Spleen (tissue), 11 donors: ENCODE measurements around the gene SAE1. TPM values are rescaled to one million over a fixed set of nuclear protein-coding genes. Genes with fewer than 3 reads are reported as not detected.

ENCODE experiments used
- DNase-seq: peaks from one replicate; pipeline ENCODE4 v3.0.0-alpha.2; 2020
- H3K27ac ChIP-seq, 8 donors: fragments of 200-600 bp; sonication (generic) in 7 of 8; 1 replicate in 4 of 8; 2 replicates in 4 of 8; pipeline versions ENCODE4 v1.5.0 to v1.8.0; 2016 to 2021; ENCODE audit warnings: inconsistent platforms in 4 of 8, mild to moderate bottlenecking in 4 of 8, moderate library complexity in 1 of 8
- H3K27me3 ChIP-seq, 7 donors: fragments of 200-600 bp; sonication (generic) in 6 of 7; replicated peaks in 1 of 7; 1 replicate in 4 of 7; 2 replicates in 3 of 7; pipeline versions ENCODE4 v1.5.0 to v1.8.0; 2016 to 2021; ENCODE audit warnings: inconsistent platforms in 3 of 7, mild to moderate bottlenecking in 1 of 7
- H3K36me3 ChIP-seq, 6 donors: fragments of 200-600 bp; sonication (generic) in 5 of 6; 1 replicate in 4 of 6; 2 replicates in 2 of 6; pipeline versions ENCODE4 v1.5.0 to v1.8.0; 2016 to 2021; ENCODE audit warnings: inconsistent platforms in 2 of 6
- H3K4me1 ChIP-seq, 6 donors: fragments of 200-600 bp; sonication (generic) in 5 of 6; 1 replicate in 3 of 6; 2 replicates in 3 of 6; pipeline versions ENCODE4 v1.5.0 to v1.8.0; 2016 to 2021; ENCODE audit warnings: inconsistent platforms in 3 of 6
- H3K4me3 ChIP-seq, 8 donors: fragments of 200-600 bp; sonication (generic) in 7 of 8; 1 replicate in 4 of 8; 2 replicates in 4 of 8; pipeline versions ENCODE4 v1.5.0 to v1.8.0; 2016 to 2021; ENCODE audit warnings: inconsistent platforms in 4 of 8, mild to moderate bottlenecking in 4 of 8, moderate library complexity in 2 of 8
- H3K9me3 ChIP-seq, 8 donors: fragments of 200-600 bp; sonication (generic) in 7 of 8; 1 replicate in 4 of 8; 2 replicates in 4 of 8; pipeline versions ENCODE4 v1.5.0 to v1.8.0; 2016 to 2021; ENCODE audit warnings: inconsistent platforms in 4 of 8
- CTCF ChIP-seq, 11 experiments: fragments of 200-600 bp in 7 of 11; fragments of 450-650 bp in 4 of 11; sonication (generic) in 4 of 11; IDR thresholded peaks in 8 of 11; conservative IDR thresholded peaks in 3 of 11; 1 replicate in 7 of 11; 2 replicates in 4 of 11; pipeline versions ENCODE4 v1.4.0 to v1.8.0; 2016 to 2021; ENCODE audit warnings: antibody characterized with exemption in 11 of 11, inconsistent platforms in 4 of 11, mild to moderate bottlenecking in 1 of 11
- POLR2A ChIP-seq, 3 donors: fragments of 450-650 bp; IDR thresholded peaks; one replicate each; pipeline ENCODE4 v1.5.1; 2017; ENCODE audit warnings: antibody characterized with exemption in 3 of 3, mild to moderate bottlenecking in 1 of 3
- POLR2AphosphoS5 ChIP-seq, 3 donors: sonication (generic); formaldehyde crosslinking; IDR thresholded peaks; one replicate each; pipeline ENCODE4 v1.5.1; 2017; ENCODE audit warnings: antibody characterized with exemption in 3 of 3
- WGBS, 5 donors: extraction: QIAGEN DNeasy Blood & Tissue Kit in 3 of 5; methylation state at CpG; one replicate each; pipeline versions ENCODE4 v1.1.5 to v1.1.7; 2013 to 2018; 5-methylcytosine and 5-hydroxymethylcytosine counted together
- intact Hi-C: fragments of 100-400 bp; cut with DNase I; formaldehyde crosslinking; loops from one replicate; pipeline ENCODE4 v1.15.0; 2023; ENCODE audit warnings: low total_unique reads
- polyA plus RNA-seq, 3 donors: library from polyadenylated mRNA; stranded (reverse); fragments of 200-250 nt; gene quantifications; one replicate each; pipeline ENCODE4 v1.2.1, GENCODE V29; 2013
- total RNA-seq, 7 donors: library from RNA; depleted of rRNA in 3 of 7; stranded (reverse); fragments of >200 nt in 3 of 7; fragmentation: NEBNext Ultra II Directional in 4 of 7; extraction: Animal tissue kit (Norgen Biotek cat#: 25700) in 4 of 7; gene quantifications; one replicate each; pipeline versions ENCODE4 v1.1.0 to v1.2.1, GENCODE V29; 2016 to 2021
- donor health status: healthy with polysubstance abuse.
- donor health status: DM: no; HTN: no; CAD: no; lungs with moderate emphysema.
- donor health status: DM: no; HTN: no; CAD: no.
- donor health status: Bipolar disorder and iron deficiency.
- donor health status: healthy.
- donor health status: DM: no; HTN: no; CAD: no.
- donor health status: DM: yes; HTN: yes; CAD: no.

SAE1 gene
- total and polyA plus RNA-seq, 10 donors: 28.1 to 72.4 (median 55.9) TPM

DNA sequence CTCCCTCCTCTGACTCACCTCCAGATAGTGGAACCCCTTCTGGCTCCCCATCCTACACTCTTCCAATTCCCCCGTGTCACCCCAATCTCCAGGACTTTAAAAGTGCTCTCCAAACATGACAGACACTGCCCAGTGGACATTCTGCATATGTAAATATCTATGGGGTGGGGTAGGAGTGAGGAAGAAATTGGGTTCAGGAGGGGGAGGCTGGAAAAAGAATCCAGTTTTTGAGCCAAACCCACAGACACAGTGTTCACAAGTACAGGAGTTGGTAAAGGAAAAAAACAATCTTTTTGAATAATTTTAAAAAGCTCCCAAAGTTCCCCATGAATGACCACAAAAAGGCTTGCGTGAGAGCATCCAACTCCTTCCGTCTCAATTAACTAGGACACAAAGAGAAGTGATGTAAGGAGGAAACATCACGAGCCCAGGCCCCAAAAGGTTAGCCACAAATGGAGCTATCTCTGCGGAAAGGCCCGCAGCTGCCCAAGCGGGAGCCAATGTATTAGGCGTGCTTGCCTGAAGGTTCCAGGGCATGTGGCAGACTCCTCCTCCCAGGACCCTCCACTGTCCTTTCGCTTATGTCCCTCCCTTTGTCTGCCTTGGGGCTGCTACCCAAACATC, 35.0 kb upstream of the SAE1 start:
- Histone ChIP-seq H3K36me3 (peaks cover 0 to 80% (median 40%) of the 10 kb centered on the region in 6 donors), H3K4me3 (peak overlapping the region in 1 of 8 donors; percentile 14), H3K4me1 (peaks cover 16 to 88% (median 54%) of the 10 kb centered on the region in 6 donors), H3K27ac (peak overlapping the region; percentile 66 to 88 (median 82)), H3K9me3 (no peaks in the 10 kb centered on the region), H3K27me3 (no peaks in the 10 kb centered on the region)
- TF ChIP-seq POLR2AphosphoS5 (IDR thresholded peaks at IDR 0.05) (no peak), CTCF (IDR thresholded peaks at IDR 0.05 in 8 of 11, conservative IDR thresholded peaks at IDR 0.05 in 3 of 11) (no peak), POLR2A (IDR thresholded peaks at IDR 0.05) (no peak)
- WGBS, 5 donors: 45 to 80% (median 55%) methylated on average over 9 of the region's 9 CpGs
- DNase-seq: no peak
- intact Hi-C loops: no loop called here

DNA sequence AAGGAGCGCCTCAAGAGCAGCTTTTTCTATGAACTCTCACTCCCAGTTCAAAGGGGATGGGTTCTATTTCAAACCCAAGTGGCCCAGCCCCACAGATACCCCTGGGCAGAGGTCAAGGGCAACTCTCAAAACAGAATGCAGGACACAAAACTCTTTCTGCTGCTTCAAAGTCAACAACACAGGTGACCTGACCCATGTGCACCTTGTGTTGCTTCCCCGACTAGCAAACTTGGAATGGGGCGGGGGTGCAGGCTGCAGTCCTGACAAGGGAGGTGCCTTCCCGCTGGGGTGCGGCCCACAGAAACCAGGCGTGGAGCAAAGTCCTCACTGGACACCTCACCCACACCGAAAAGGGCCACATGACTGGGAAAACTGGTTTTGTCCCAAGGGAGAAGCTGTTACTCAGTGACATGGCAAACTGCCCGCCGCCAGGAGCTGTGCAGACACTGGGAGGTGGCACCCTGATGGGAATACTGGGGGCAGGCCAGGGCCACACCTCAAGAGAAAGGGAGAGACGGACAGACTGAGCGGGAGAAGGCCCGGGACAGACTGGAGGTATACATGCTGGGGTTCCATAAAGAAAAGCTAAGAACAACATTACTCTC, 34.4 kb upstream of the SAE1 start:
- Histone ChIP-seq H3K27me3 (no peaks in the 10 kb centered on the region), H3K36me3 (peaks cover 0 to 77% (median 34%) of the 10 kb centered on the region in 6 donors), H3K27ac (peak overlapping the region in 6 of 8 donors; percentile 74 to 88 (median 85)), H3K4me3 (no peak overlapping the region), H3K9me3 (no peaks in the 10 kb centered on the region), H3K4me1 (peaks cover 16 to 94% (median 54%) of the 10 kb centered on the region in 6 donors)
- intact Hi-C loops: no loop called here
- WGBS, 5 donors: 92 to 96% (median 93%) methylated on average over 11 to 12 of the region's 12 CpGs
- no peak for TF ChIP-seq POLR2A (IDR thresholded peaks at IDR 0.05)
- TF ChIP-seq CTCF (IDR thresholded peaks at IDR 0.05 in 8 of 11, conservative IDR thresholded peaks at IDR 0.05 in 3 of 11): no peak
- TF ChIP-seq POLR2AphosphoS5 (IDR thresholded peaks at IDR 0.05): no peak
- no peak for DNase-seq

- 95 to 98% (median 97%) methylated on average over 4 to 9 of the region's 9 CpGs for WGBS, 5 donors
- H3K27ac ChIP-seq: peak overlapping the region in 2 of 8 donors; percentile 84 to 86
- no peak for DNase-seq
Measured at GRCh38 chr19:47096721-47097120, 33.9 kb upstream of the SAE1 start.

More at GRCh38 chr19:47096721-47097120, 33.9 kb upstream of the SAE1 start:
- TF ChIP-seq CTCF (IDR thresholded peaks at IDR 0.05 in 8 of 11, conservative IDR thresholded peaks at IDR 0.05 in 3 of 11): no peak
- no peak for TF ChIP-seq POLR2A (IDR thresholded peaks at IDR 0.05)
- peaks cover 16 to 98% (median 56%) of the 10 kb centered on the region in 6 donors for H3K4me1 ChIP-seq
- intact Hi-C loops: no loop called here
- H3K36me3 ChIP-seq: peaks cover 0 to 72% (median 31%) of the 10 kb centered on the region in 6 donors
- no peak overlapping the region for H3K4me3 ChIP-seq
- no peaks in the 10 kb centered on the region for H3K27me3 ChIP-seq
- H3K9me3 ChIP-seq: no peaks in the 10 kb centered on the region
